Keratinocyte (primary cell): ENCODE results near the gene LRRC18. TPM values are rescaled to one million over a fixed set of nuclear protein-coding genes. Genes with fewer than 3 reads are reported as not detected.

Source experiments
- DNase-seq: peaks from one replicate; pipeline ENCODE4 v3.0.0-alpha.2; 2011; ENCODE audit warnings: low read depth, missing footprints, low spot score
- FAIRE-seq: peaks from 2 replicates; lab custom pipeline; 2011; peaks lifted over from hg19 to GRCh38; lab: Jason Lieb, UNC
- H2AFZ ChIP-seq: 2 replicates; pipeline ENCODE4 v1.6.0; 2012; ENCODE audit warnings: low read length, control low read depth, inconsistent platforms; ENCODE audit not compliant: control insufficient read depth
- H3K27ac ChIP-seq: 2 replicates; pipeline ENCODE4 v1.5.1; 2011; ENCODE audit warnings: low read length; ENCODE audit not compliant: control insufficient read depth, insufficient read depth
- H3K27me3 ChIP-seq: 3 replicates; pipeline ENCODE4 v1.6.0; 2011; ENCODE audit warnings: low read length; ENCODE audit not compliant: control insufficient read depth, insufficient read depth; ENCODE audit errors: extremely low read depth
- H3K36me3 ChIP-seq, 2 experiments: 2 replicates in 1 of 2; 3 replicates in 1 of 2; pipeline ENCODE4 v1.5.1; 2011; ENCODE audit warnings: low read length in 2 of 2, mild to moderate bottlenecking in 1 of 2; ENCODE audit not compliant: control insufficient read depth in 2 of 2, insufficient read depth in 2 of 2; ENCODE audit errors: extremely low read depth in 1 of 2
- H3K4me1 ChIP-seq: 3 replicates; pipeline ENCODE4 v1.5.1; 2011; ENCODE audit warnings: low read length; ENCODE audit not compliant: control insufficient read depth, insufficient read depth; ENCODE audit errors: extremely low read depth
- H3K4me2 ChIP-seq: 3 replicates; pipeline ENCODE4 v1.6.0; 2011; ENCODE audit warnings: low read depth, low read length; ENCODE audit not compliant: control insufficient read depth, insufficient read depth; ENCODE audit errors: extremely low read depth
- H3K4me3 ChIP-seq, 3 experiments: fragments of 200-600 bp in 1 of 3; sonication (generic) in 1 of 3; 2 replicates in 2 of 3; 3 replicates in 1 of 3; pipeline ENCODE4 v1.5.1; 2011 to 2016; ENCODE audit warnings: low read length in 3 of 3, mild to moderate bottlenecking in 3 of 3, control low read depth in 2 of 3, inconsistent platforms in 1 of 3, low read depth in 1 of 3, mixed read lengths in 1 of 3, mixed run types in 1 of 3, moderate library complexity in 1 of 3; ENCODE audit not compliant: control insufficient read depth in 2 of 3, insufficient read depth in 2 of 3; ENCODE audit errors: extremely low read depth in 1 of 3
- H3K79me2 ChIP-seq: 2 replicates; pipeline ENCODE4 v1.6.0; 2012; ENCODE audit warnings: low read length; ENCODE audit not compliant: control insufficient read depth, insufficient read depth
- H3K9ac ChIP-seq: 3 replicates; pipeline ENCODE4 v1.6.0; 2011; ENCODE audit warnings: low read length; ENCODE audit not compliant: control insufficient read depth, insufficient read depth; ENCODE audit errors: extremely low read depth
- H3K9me1 ChIP-seq: 3 replicates; pipeline ENCODE4 v1.6.0; 2011; ENCODE audit warnings: low read length; ENCODE audit not compliant: control insufficient read depth, insufficient read depth; ENCODE audit errors: extremely low read depth
- H3K9me3 ChIP-seq: 2 replicates; pipeline ENCODE4 v1.5.1; 2012; ENCODE audit warnings: low read depth, low read length; ENCODE audit not compliant: control insufficient read depth
- H4K20me1 ChIP-seq: 3 replicates; pipeline ENCODE4 v1.6.0; 2011; ENCODE audit warnings: low read length; ENCODE audit not compliant: control insufficient read depth, insufficient read depth; ENCODE audit errors: extremely low read depth
- CTCF ChIP-seq, 3 experiments: IDR thresholded peaks in 1 of 3; conservative IDR thresholded peaks in 1 of 3; optimal IDR thresholded peaks in 1 of 3; 2 replicates in 2 of 3; 3 replicates in 1 of 3; pipeline versions ENCODE3 to v1.5.1; 2011; ENCODE audit warnings: low read length in 3 of 3, mild to moderate bottlenecking in 3 of 3, moderate library complexity in 2 of 3, control low read depth in 1 of 3, inconsistent platforms in 1 of 3; ENCODE audit not compliant: insufficient read depth in 2 of 3; ENCODE audit errors: extremely low read depth in 1 of 3
- EZH2 ChIP-seq: IDR thresholded peaks from one replicate; pipeline ENCODE4 v1.6.1; 2012; ENCODE audit warnings: inconsistent platforms, mild to moderate bottlenecking, low read length, moderate library complexity
- dilution Hi-C: fragments of 300-500 bp; cut with MboI; formaldehyde crosslinking; loops from one replicate; pipeline ENCODE4 v1.7.0; 2020; ENCODE audit warnings: low sequenced_read_pairs; ENCODE audit not compliant: extremely low pct_ligation_motif_present
- polyA minus RNA-seq, 3 experiments: library from RNA; depleted of rRNA, polyadenylated mRNA; stranded (reverse); fragments of >200 nt; gene quantifications; 1 replicate in 1 of 3; 2 replicates in 1 of 3; 3 replicates in 1 of 3; pipeline ENCODE4 v1.2.3, GENCODE V29; 2011
- polyA plus RNA-seq, 5 experiments: library from polyadenylated mRNA; depleted of rRNA in 3 of 5; stranded (reverse) in 3 of 5; stranded (forward) in 1 of 5; unstranded in 1 of 5; fragments of >200 nt; gene quantifications; 1 replicate in 1 of 5; 2 replicates in 3 of 5; 3 replicates in 1 of 5; pipeline versions ENCODE4 v1.2.1 to v1.2.3, GENCODE V29; 2011 to 2012; ENCODE audit warnings: missing spikeins in 2 of 5, low read depth in 1 of 5, low replicate concordance in 1 of 5

The LRRC18 gene
- polyA plus RNA-seq (not detected in 3 replicates), polyA minus RNA-seq (not detected in 3 replicates)
- polyA plus RNA-seq (2011; ENCODE audit: low read depth): not detected
- not detected in 2 replicates for polyA plus RNA-seq (2011; cell fraction: cytosol; rRNA removed)
- polyA plus RNA-seq (2011; cell fraction: nucleus; rRNA removed): 0.06 TPM in 1 of 2 replicates, not detected in the other
- polyA plus RNA-seq (2012; ENCODE audit: low replicate concordance): not detected in 2 replicates
- polyA minus RNA-seq (2011; cell fraction: cytosol; rRNA and poly(A)+ RNA removed): not detected
- polyA minus RNA-seq (2011; cell fraction: nucleus; rRNA and poly(A)+ RNA removed): not detected in 2 replicates

- TF ChIP-seq EZH2 (no peak), CTCF (optimal IDR thresholded peaks at IDR 0.05 in 1 of 3, IDR thresholded peaks at IDR 0.05 in 1 of 3, conservative IDR thresholded peaks at IDR 0.05 in 1 of 3; ENCODE audit: extremely low read depth in 1 of 3, insufficient read depth in 2 of 3, low read length in 3 of 3) (no peak)
- H3K79me2 ChIP-seq: no peaks in the 10 kb centered on the region
- H3K36me3 ChIP-seq: no peaks in the 10 kb centered on the region
- no peak within 1 kb of the TSS for H3K4me2 ChIP-seq
- DNase-seq (no peak), FAIRE-seq (no peak)
- H3K27me3 ChIP-seq: no peaks in the 10 kb centered on the region
- H3K9ac ChIP-seq: no peak within 1 kb of the TSS
- H3K9me1 ChIP-seq: no peaks in the 10 kb centered on the region
- H3K27ac ChIP-seq: no peak within 1 kb of the TSS
- H3K4me3 ChIP-seq: no peak within 1 kb of the TSS
- H3K9me3 ChIP-seq: no peaks in the 10 kb centered on the region
- H2AFZ ChIP-seq: no peak within 1 kb of the TSS
- H3K4me1 ChIP-seq: no peaks in the 10 kb centered on the region
- dilution Hi-C loops: no loop called here
- H4K20me1 ChIP-seq: no peaks in the 10 kb centered on the region
Observed at GRCh38 chr10:48939790-48940325, at the start of gene LRRC18. Gene LRRC18, minus strand, starts transcription at chr10:48939840. Its CDS starts 25,685 bp downstream, at chr10:48914155.

GRCh38 chr10:48985621-48986158 lies 46.0 kb upstream of the LRRC18 start:
- Histone ChIP-seq H3K9ac (no peak overlapping the region), H3K4me1 (no peaks in the 10 kb centered on the region), H3K9me1 (no peaks in the 10 kb centered on the region), H2AFZ (no peak overlapping the region), H3K27me3 (peaks cover 4% of the 10 kb centered on the region), H3K79me2 (no peaks in the 10 kb centered on the region), H3K27ac (no peak overlapping the region), H3K36me3 (no peaks in the 10 kb centered on the region), H3K4me2 (no peak overlapping the region), H4K20me1 (no peaks in the 10 kb centered on the region), H3K9me3 (no peaks in the 10 kb centered on the region), H3K4me3 (no peak overlapping the region)
- DNase-seq: no peak
- dilution Hi-C loops: no loop called here
- FAIRE-seq: no peak
- TF ChIP-seq EZH2 (no peak), CTCF (optimal IDR thresholded peaks at IDR 0.05 in 1 of 3, IDR thresholded peaks at IDR 0.05 in 1 of 3, conservative IDR thresholded peaks at IDR 0.05 in 1 of 3; ENCODE audit: extremely low read depth in 1 of 3, insufficient read depth in 2 of 3, low read length in 3 of 3) (no peak)
